ENCODE data around the gene SCN9A. TPM values are rescaled to one million over a fixed set of nuclear protein-coding genes. Genes with fewer than 3 reads are reported as not detected.

Gene SCN9A
- total and polyA plus RNA-seq, 2 of the 4 experiments (the other 2 are of a cell fraction) = 40.1 to 135 TPM

- in situ Hi-C loops (cut with MboI; ENCODE audit: low sequenced_read_pairs) = loop anchor here (5.0 to 10.0 kb wide), 2 partner anchors 200 to 333 kb away; no protein-coding TSS in a partner anchor
- Histone ChIP-seq H3K4me2 (ENCODE audit: low read depth, low read length) (no peak overlapping the region), H2BK120ac (ENCODE audit: low read depth, low read length) (no peak overlapping the region), H4K20me1 (ENCODE audit: insufficient read depth, low read length) (no peaks in the 10 kb centered on the region), H3K14ac (replicated peaks; ENCODE audit: low read depth, low read length) (no peak overlapping the region), H4K5ac (ENCODE audit: low read depth, low read length) (no peak overlapping the region), H3K9ac (ENCODE audit: low read depth, low read length) (no peak overlapping the region), H3K4me1 (ENCODE audit: control insufficient read depth, insufficient read depth, low read length) (peaks cover 1% of the 10 kb centered on the region; the same call in 1 of the 2 replicates), H3K36me3 (ENCODE audit: control insufficient read depth, insufficient read depth, low read length) (no peaks in the 10 kb centered on the region), H3K18ac (ENCODE audit: low read depth, low read length) (no peak overlapping the region), H4K91ac (ENCODE audit: insufficient read depth, low read depth, low read length) (no peak overlapping the region), H3K56ac (ENCODE audit: extremely low read depth, insufficient read depth, low read length) (no peak overlapping the region), H2AK5ac (ENCODE audit: low read depth, low read length) (no peak overlapping the region), H2AFZ (replicated peaks; ENCODE audit: low read length, poor library complexity) (no peak overlapping the region), H3K4ac (ENCODE audit: low read depth, low read length) (no peak overlapping the region), H2BK15ac (ENCODE audit: low read depth, low read length) (no peak overlapping the region), H3K9me1 (ENCODE audit: insufficient read depth, low read length) (0 out of 2 replicates have a peak, but pooled peaks cover 4% of the 10 kb centered on the region), H3K27ac (ENCODE audit: insufficient read depth, low read length) (no peak overlapping the region), H4K8ac (ENCODE audit: low read depth in 2 of 2, low read length in 2 of 2) (no peak overlapping the region), H3K23ac (ENCODE audit: low read depth, low read length) (no peak overlapping the region), H3K4me3 (ENCODE audit: insufficient read depth, low read depth, low read length) (no peak overlapping the region), H2BK20ac (ENCODE audit: low read depth, low read length) (no peak overlapping the region), H2AK9ac (replicated peaks; ENCODE audit: low read depth, low read length, poor library complexity) (no peak overlapping the region), H3K79me1 (ENCODE audit: low read depth in 1 of 2, low read length in 2 of 2) (no peaks in the 10 kb centered on the region), H2BK5ac (ENCODE audit: low read depth, low read length, poor library complexity, severe bottlenecking) (no peak overlapping the region), H3K9me3 (ENCODE audit: control insufficient read depth, insufficient read depth, low read length) (no peaks in the 10 kb centered on the region), H3K27me3 (ENCODE audit: control insufficient read depth, insufficient read depth, low read length) (no peaks in the 10 kb centered on the region)
- WGBS, 2 experiments (ENCODE audit: extremely low coverage in 2 of 2, insufficient read length in 1 of 2) = no CpG with 5 or more reads among the region's 3 CpGs
- POLR2A ChIA-PET (ENCODE audit: unreplicated experiment) = no interaction called here
- dilution Hi-C loops (cut with HindIII; ENCODE audit: low sequenced_read_pairs, unreplicated experiment) = no loop called here
- DNase-seq = peak; percentile 52
- no TSS peak for BruUV-seq (replicated peaks)
- intact Hi-C loops (cut with micrococcal nuclease) = no loop called here
- no peak for TF ChIP-seq CEBPB (IDR thresholded peaks at IDR 0.05; ENCODE audit: low read depth, low read length)
- TF ChIP-seq, protein P1, sequence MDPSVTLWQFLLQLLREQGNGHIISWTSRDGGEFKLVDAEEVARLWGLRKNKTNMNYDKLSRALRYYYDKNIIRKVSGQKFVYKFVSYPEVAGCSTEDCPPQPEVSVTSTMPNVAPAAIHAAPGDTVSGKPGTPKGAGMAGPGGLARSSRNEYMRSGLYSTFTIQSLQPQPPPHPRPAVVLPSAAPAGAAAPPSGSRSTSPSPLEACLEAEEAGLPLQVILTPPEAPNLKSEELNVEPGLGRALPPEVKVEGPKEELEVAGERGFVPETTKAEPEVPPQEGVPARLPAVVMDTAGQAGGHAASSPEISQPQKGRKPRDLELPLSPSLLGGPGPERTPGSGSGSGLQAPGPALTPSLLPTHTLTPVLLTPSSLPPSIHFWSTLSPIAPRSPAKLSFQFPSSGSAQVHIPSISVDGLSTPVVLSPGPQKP (IDR thresholded peaks at IDR 0.05; ENCODE audit: borderline replicate concordance, low read depth, low read length) = no peak
- TF ChIP-seq NFE2L2 (IDR thresholded peaks at IDR 0.05; ENCODE audit: low read depth, low read length) = no peak
- TF ChIP-seq CTCF (conservative IDR thresholded peaks at IDR 0.05; ENCODE audit: low read depth, low read length) = no peak
- no peak for TF ChIP-seq MAZ (IDR thresholded peaks at IDR 0.05; ENCODE audit: borderline replicate concordance, low read depth, low read length)
- no peak for TF ChIP-seq FOS (IDR thresholded peaks at IDR 0.05; ENCODE audit: low read depth, low read length)
- no peak for TF ChIP-seq POLR2A (IDR thresholded peaks at IDR 0.05; ENCODE audit: low read depth, low read length)
- TF ChIP-seq, protein P2, sequence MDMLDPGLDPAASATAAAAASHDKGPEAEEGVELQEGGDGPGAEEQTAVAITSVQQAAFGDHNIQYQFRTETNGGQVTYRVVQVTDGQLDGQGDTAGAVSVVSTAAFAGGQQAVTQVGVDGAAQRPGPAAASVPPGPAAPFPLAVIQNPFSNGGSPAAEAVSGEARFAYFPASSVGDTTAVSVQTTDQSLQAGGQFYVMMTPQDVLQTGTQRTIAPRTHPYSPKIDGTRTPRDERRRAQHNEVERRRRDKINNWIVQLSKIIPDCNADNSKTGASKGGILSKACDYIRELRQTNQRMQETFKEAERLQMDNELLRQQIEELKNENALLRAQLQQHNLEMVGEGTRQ (IDR thresholded peaks at IDR 0.05; ENCODE audit: low read depth, low read length) = no peak
- no peak for TF ChIP-seq RFX5 (IDR thresholded peaks at IDR 0.05; ENCODE audit: low read depth, low read length)
- no peak for TF ChIP-seq RCOR1 (IDR thresholded peaks at IDR 0.05; ENCODE audit: insufficient replicate concordance, low read length)
- no peak for TF ChIP-seq RAD21 (IDR thresholded peaks at IDR 0.05; ENCODE audit: low read length)
- no peak for TF ChIP-seq MXI1 (IDR thresholded peaks at IDR 0.05; ENCODE audit: borderline replicate concordance, low read depth, low read length)
- TF ChIP-seq BHLHE40 (IDR thresholded peaks at IDR 0.05; ENCODE audit: low read depth, low read length) = no peak
- TF ChIP-seq MAFK (IDR thresholded peaks at IDR 0.05; ENCODE audit: low read depth, low read length) = no peak
- no peak for TF ChIP-seq SMC3 (IDR thresholded peaks at IDR 0.05; ENCODE audit: low read depth, low read length)
- CTCF ChIA-PET = no interaction called here
- no peak for ATAC-seq (ENCODE audit: low read depth)
Observed at GRCh38 chr2:166184789-166185188, 191.0 kb downstream of the SCN9A start.
